Esophagus squamous epithelium (tissue), 5 donors: ENCODE data around the gene ERC1. TPM values are rescaled to one million over a fixed set of nuclear protein-coding genes. Genes with fewer than 3 reads are reported as not detected.
"Not testable (repeated sequence)": the region's sequence is repeated elsewhere in the genome, so short reads cannot be mapped to it uniquely, and the experiment has no call there.

Experiments used
- DNase-seq: peaks from one replicate; lab custom pipeline; 2025; lab: John Stamatoyannopoulos, UW
- H3K27ac ChIP-seq, 4 donors: fragments of 200-600 bp; sonication (generic); one replicate each; pipeline ENCODE4 v1.5.1; 2016 to 2019; ENCODE audit warnings: mild to moderate bottlenecking in 1 of 4
- H3K27me3 ChIP-seq, 4 donors: fragments of 200-600 bp; sonication (generic); 1 replicate in 3 of 4; 2 replicates in 1 of 4; pipeline versions ENCODE4 v1.5.1 to v1.6.0; 2017 to 2021; ENCODE audit warnings: antibody characterized with exemption in 1 of 4
- H3K36me3 ChIP-seq, 3 donors: fragments of 200-600 bp; sonication (generic); one replicate each; pipeline ENCODE4 v1.5.1; 2016 to 2019
- H3K4me1 ChIP-seq, 3 donors: fragments of 200-600 bp; sonication (generic); one replicate each; pipeline ENCODE4 v1.5.1; 2017 to 2019
- H3K4me3 ChIP-seq, 4 donors: fragments of 200-600 bp; sonication (generic); 1 replicate in 3 of 4; 2 replicates in 1 of 4; pipeline ENCODE4 v1.5.1; 2016 to 2019; ENCODE audit warnings: mild to moderate bottlenecking in 2 of 4, moderate library complexity in 1 of 4
- H3K9me3 ChIP-seq, 3 donors: fragments of 200-600 bp; sonication (generic); one replicate each; pipeline ENCODE4 v1.5.1; 2016 to 2019
- CTCF ChIP-seq, 6 experiments: fragments of 450-650 bp in 4 of 6; fragments of 200-600 bp in 2 of 6; sonication (generic) in 2 of 6; IDR thresholded peaks; one replicate each; pipeline ENCODE4 v1.5.1; 2016 to 2019; ENCODE audit warnings: antibody characterized with exemption in 6 of 6, mild to moderate bottlenecking in 4 of 6, moderate library complexity in 4 of 6
- POLR2A ChIP-seq, 4 donors: fragments of 450-650 bp; IDR thresholded peaks; one replicate each; pipeline ENCODE4 v1.6.1; 2017; ENCODE audit warnings: antibody characterized with exemption in 4 of 4, mild to moderate bottlenecking in 4 of 4, moderate library complexity in 3 of 4
- WGBS, 2 donors: methylation state at CpG; one replicate each; pipeline ENCODE4 v1.1.5; 2018; 5-methylcytosine and 5-hydroxymethylcytosine counted together
- intact Hi-C: fragments of 100-400 bp; cut with DNase I; formaldehyde crosslinking; loops from one replicate; pipeline ENCODE4 v1.15.0; 2022
- total RNA-seq, 4 donors: library from RNA; depleted of rRNA; stranded (reverse); fragments of >200 nt; gene quantifications; one replicate each; pipeline ENCODE4 v1.1.0, GENCODE V29; 2016
- donor health status: DM: yes; HTN: yes; CAD: no.

The ERC1 gene
- total RNA-seq, 4 donors from 2014 or later: 19.0 to 50.7 (median 37.5) TPM

- 89 to 94% methylated on average over 2 of the region's 2 CpGs for WGBS, 2 donors
- intact Hi-C loops: no loop called here
- Histone ChIP-seq H3K9me3 (no peaks in the 10 kb centered on the region), H3K4me1 (peaks cover 8 to 18% (median 8%) of the 10 kb centered on the region in 3 donors), H3K27ac (no peak overlapping the region), H3K36me3 (peaks cover 0 to 38% (median 0%) of the 10 kb centered on the region in 3 donors), H3K27me3 (no peaks in the 10 kb centered on the region), H3K4me3 (no peak overlapping the region)
- DNase-seq: no peak
- TF ChIP-seq CTCF (IDR thresholded peaks at IDR 0.05) (no peak), POLR2A (IDR thresholded peaks at IDR 0.05) (no peak)
Measured at GRCh38 chr12:1313906-1314305, 322.9 kb downstream of the ERC1 start.

GRCh38 chr12:1314523-1314922 is 323.5 kb downstream of the ERC1 start:
- Histone ChIP-seq H3K27me3 (no peaks in the 10 kb centered on the region), H3K4me1 (peaks cover 10 to 24% (median 11%) of the 10 kb centered on the region in 3 donors), H3K27ac (no peak overlapping the region), H3K4me3 (no peak overlapping the region), H3K9me3 (no peaks in the 10 kb centered on the region), H3K36me3 (peaks cover 0 to 38% (median 0%) of the 10 kb centered on the region in 3 donors)
- DNase-seq: no peak
- 90 to 93% methylated on average over 1 of the region's 1 CpG for WGBS, 2 donors
- intact Hi-C loops: no loop called here
- TF ChIP-seq CTCF (IDR thresholded peaks at IDR 0.05) (no peak), POLR2A (IDR thresholded peaks at IDR 0.05) (no peak)

GRCh38 chr12:1316991-1317390 is 326.0 kb downstream of the ERC1 start:
- 92 to 93% methylated on average over 5 of the region's 5 CpGs for WGBS, 2 donors
- H3K4me3 ChIP-seq, DNase-seq, H3K9me3 ChIP-seq, H3K27me3 ChIP-seq, intact Hi-C loops, H3K27ac ChIP-seq: not testable (repeated sequence)
- peaks cover 10 to 32% (median 11%) of the 10 kb centered on the region in 3 donors for H3K4me1 ChIP-seq
- peaks cover 0 to 31% (median 0%) of the 10 kb centered on the region in 3 donors for H3K36me3 ChIP-seq

- no peaks in the 10 kb centered on the region for H3K9me3 ChIP-seq
- peak overlapping the region; percentile 52 to 70 (median 58) for H3K27ac ChIP-seq
- H3K4me3 ChIP-seq: no peak overlapping the region
- WGBS, 2 donors: 40 to 49% methylated on average over 7 of the region's 7 CpGs
- no peak for TF ChIP-seq POLR2A (IDR thresholded peaks at IDR 0.05)
- TF ChIP-seq CTCF (IDR thresholded peaks at IDR 0.05): no peak
- intact Hi-C loops: no loop called here
- H3K4me1 ChIP-seq: peaks cover 10 to 32% (median 11%) of the 10 kb centered on the region in 3 donors
- peaks cover 0 to 23% (median 0%) of the 10 kb centered on the region in 3 donors for H3K36me3 ChIP-seq
- H3K27me3 ChIP-seq: no peaks in the 10 kb centered on the region
- no peak for DNase-seq
Measured at GRCh38 chr12:1318327-1319031, 327.5 kb downstream of the ERC1 start.

GRCh38 chr12:1319212-1319611 is 328.2 kb downstream of the ERC1 start:
- WGBS, 2 donors: 38 to 47% methylated on average over 2 of the region's 2 CpGs
- no peak for TF ChIP-seq CTCF (IDR thresholded peaks at IDR 0.05)
- no peak for TF ChIP-seq POLR2A (IDR thresholded peaks at IDR 0.05)
- no peaks in the 10 kb centered on the region for H3K9me3 ChIP-seq
- H3K4me3 ChIP-seq: no peak overlapping the region
- intact Hi-C loops: no loop called here
- peak overlapping the region; percentile 52 to 70 (median 58) for H3K27ac ChIP-seq
- H3K4me1 ChIP-seq: peaks cover 10 to 32% (median 11%) of the 10 kb centered on the region in 3 donors
- no peak for DNase-seq
- H3K36me3 ChIP-seq: peaks cover 0 to 16% (median 0%) of the 10 kb centered on the region in 3 donors
- no peaks in the 10 kb centered on the region for H3K27me3 ChIP-seq
